T-helper 9 cell (primary cell): ENCODE measurements around the gene ZW10.
"Not testable (repeated sequence)": the region's sequence is repeated elsewhere in the genome, so short reads cannot be mapped to it uniquely, and the experiment has no call there.

Experiments
- DNase-seq: peaks from one replicate; pipeline ENCODE4 v3.0.0-alpha.2; 2020

Gene ZW10

DNA sequence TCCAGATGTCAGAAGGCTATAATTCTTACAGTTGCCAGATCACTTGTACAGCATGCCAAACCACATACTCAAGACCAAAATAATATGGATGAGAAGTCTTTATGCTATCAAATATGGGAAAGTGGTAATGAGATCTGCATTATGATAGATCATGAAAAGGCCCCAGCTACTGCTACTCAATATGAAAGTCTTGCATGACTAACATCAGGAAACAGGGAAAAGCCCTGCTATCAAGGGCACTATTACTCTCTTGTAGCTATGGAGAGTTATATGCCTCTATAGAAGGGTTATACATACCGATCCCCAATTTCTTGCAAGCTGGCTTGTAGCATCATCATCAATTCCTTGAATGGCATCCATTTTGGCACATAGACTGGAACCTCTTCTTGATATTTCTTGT, 37.2 kb downstream of the ZW10 start:
- no peak for DNase-seq

DNA sequence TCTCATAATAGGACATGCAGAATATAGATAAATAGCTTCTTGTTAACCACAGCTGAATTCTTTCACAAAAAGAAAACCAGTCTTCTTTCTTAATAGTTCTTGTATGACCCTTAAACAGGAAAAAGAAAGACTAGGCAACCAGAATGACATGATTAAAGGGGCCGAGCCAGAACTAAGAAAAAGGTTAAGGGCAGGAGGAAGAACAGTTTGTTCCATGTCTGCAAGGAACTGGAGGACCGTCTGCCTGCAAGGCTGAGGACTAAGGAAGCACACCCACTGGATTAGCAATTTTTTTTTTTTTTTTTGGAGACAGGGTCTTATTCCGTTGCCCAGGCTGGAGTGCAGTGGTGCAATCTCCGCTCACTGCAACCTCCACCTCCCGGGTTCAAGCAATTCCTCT, 41.4 kb downstream of the ZW10 start:
- no peak for DNase-seq

DNA sequence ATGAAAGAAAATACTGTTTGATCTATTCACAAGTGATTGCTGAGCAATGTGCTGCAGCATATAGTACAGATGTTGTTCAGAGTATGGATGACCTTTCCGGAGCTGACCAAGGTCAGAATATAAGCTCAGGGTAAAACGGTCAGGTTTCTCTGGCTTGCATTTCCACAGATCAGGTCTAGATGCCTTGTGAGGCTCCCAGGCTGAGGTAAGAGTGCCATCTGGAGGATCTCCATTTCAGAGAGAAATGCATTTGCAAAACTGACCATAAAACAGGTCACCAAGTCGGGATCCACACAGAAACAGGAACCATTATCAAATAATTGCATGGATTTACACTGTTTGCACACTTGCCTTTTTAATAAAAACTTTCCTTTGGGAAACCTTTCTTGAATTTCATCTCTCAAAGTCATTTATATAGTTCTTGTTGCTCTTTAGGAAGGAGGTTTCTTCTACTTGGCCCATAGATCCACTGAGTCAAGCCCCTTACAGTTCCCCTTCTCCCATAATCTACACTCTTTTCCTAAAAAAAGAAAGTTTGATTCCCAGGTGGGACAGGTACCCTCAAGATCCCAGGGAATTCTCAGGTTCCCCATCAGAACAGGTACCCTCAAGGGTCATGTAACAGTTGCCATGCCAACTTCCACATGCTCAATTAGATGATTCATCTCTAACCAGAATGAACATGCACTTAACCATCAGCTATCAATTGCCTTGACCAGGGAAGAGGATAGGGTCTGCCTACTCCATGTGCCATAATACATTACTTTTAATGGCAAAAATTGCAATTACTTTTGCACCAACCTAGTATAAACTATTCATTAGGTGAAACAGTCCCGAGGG, 42.4 kb downstream of the ZW10 start:
- DNase-seq, result no peak

DNA sequence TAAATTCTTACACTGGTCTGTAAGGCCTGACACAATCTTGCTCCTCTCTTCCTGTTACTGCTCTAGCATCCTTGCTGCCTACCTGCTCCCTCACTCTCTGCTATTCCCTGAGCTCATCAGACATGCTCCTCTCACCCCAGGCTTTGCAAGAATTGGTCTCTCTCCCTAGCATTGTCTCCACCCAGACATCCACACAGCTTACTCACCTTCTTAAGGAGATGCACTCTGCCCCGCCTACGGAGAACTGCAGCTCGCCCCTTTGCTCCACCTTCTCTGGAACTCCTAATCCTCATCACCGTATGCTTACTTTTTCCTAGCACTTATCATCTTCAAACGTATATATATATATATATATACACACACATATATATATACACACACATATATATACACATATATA, 44.0 kb downstream of the ZW10 start:
- DNase-seq, result no peak

DNA sequence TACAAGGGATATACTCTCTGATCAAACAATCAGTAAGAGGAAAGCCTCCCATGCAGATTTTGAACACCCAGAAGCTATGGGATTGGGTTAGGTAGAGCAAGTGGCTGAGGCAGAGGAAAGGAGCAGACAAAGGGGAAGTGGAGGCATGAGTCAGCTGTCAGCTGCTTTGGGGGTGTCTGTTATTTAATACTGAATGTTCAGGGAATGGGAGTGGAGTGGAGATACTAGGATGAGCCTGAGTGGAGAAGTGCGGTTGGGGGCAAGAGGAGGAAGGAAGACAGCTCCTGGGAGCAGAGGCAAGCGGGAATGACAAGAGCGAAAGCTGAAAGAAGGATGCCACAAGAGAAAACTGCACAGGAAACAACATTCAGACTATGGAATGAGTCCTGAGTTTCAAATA, 44.7 kb downstream of the ZW10 start:
- DNase-seq, result no peak

DNA sequence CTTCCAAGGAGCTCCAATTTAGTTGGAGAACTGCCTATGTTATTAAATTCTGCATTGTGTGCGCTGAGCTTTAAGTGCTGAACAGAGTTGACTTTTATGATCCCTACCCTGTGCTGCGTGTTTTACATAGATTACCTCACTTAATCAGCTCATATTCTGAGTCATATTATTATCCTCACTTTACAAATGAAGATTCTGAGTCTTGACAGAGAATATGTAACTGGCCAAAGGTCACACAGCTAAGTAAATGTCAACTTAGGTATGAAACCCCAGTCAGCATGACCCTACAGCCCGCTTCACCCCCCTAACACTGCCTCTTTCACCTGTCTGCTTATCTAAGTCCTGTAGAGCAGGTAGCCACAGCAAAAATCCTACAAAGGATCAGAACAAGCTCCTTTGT, 47.6 kb downstream of the ZW10 start:
- DNase-seq, result no peak

DNA sequence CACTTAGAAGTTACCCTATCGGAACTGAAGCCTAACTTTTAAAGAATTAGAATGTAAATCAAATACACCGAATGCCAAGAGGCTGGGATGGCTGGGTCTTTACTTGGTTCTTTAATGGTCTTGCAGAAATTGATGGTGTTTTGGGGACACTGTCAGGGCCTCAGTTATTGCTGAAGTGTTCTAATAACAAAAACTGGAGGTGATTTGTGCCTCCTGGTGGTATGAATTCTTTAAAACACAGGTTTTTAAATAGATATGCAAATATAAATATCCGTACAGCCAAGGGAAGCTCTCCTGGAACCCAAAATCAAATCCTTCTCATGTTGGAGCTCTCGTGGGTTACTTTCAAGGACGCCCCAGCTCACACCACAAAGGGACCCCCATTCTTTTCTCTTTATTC, 48.1 kb downstream of the ZW10 start:
- DNase-seq, result no peak

DNA sequence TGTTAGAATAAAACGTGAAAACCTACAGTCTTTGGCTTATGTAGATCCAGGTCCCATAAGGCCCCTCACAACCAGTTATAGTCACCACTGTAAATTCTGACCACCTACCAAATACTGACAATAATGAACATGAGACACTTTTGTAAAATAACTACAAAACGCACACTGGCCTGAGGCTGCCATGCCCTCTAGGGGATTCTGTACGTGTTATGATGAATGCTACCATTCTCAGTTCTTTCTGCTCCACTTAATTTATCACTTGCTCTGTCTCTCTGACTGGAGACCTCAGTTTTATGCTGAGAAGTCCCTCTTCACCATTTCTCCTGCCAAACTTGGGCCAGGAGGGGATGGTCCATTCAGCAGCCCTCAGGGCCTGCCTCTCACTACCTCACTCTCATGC, 48.7 kb downstream of the ZW10 start:
- no peak for DNase-seq

DNA sequence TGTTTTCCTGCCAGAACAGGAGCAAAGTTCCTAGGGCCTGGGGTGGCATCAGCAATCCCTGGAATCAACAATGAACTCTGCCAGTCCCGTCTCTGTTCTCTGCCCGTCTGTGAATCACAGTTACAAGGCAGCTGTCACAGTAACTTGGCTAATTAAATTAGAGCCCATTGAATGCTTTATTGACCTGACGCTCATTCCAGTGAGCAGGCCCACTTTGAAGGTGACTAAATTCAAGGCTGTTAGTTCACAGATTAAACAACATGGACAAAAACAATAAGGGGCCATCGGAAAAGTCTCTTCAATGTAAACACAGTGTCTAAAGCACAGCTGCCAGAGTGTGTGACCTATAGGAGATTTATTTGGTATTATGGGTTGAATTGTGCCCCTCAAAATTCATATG, 49.7 kb downstream of the ZW10 start:
- DNase-seq, result no peak

DNA sequence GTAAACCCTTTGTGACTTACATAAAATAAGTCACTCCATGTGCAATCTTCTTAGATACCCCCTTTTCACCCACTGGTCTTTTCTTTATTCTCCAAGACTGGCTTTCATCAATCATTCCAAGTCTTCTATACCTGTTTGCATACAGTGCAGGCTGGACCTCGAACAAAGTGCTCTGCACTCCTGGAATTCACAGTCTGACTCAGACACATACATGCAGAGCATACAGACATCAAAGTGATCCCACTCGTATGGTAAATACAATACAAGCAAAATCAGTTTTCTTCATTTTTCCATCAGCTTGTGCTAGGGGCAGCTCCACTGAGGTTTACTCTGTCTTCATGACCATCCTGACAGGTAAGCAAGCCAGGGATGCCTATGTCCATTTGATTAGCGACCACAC, 50.6 kb downstream of the ZW10 start:
- no peak for DNase-seq

DNA sequence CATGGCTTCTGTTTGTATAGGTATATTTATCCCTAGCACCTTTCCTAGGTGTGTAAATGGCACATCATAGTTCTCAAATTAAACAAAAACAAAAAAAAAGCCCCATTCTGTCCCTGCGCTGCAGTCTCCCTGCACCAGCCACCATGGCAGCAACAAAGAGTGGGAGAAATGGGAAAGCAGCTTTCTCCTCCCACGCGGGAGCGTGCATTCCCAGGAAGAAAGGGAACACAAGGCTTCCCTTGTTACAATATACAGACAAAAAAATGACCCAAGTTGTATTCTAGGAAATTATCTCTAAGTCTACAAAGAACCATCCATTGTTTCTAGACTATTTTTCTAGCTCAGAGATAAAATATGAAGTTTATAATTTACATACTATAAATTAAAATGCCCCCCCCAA, 51.3 kb downstream of the ZW10 start:
- DNase-seq, result no peak

DNA sequence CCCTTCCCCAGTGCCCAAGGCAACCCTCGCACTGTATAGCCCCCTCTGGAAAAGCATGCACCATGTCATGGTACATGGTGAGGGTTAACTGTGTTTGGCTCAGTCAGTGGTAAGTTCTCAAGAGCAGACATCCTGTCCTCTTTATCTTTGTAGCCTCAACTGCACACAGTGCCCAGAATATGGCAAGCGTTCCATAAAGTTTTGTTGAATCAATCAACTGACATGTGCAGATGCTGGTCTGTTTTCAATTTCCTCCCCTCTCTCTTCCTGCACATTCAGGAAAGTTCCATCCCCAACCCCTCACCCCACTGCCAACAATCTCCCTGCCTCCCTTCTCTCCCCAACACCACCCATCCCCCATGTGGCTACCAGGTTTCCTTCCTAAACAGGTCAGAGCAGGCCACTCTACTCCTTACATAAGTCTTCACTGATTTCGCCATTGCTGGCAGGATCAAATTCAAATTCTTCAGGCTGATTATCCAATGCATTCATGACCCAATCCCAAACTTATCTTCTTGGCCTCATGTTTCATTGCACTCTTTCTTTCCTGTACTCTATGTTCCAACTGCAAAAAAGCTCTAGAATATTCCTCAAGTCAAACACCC, 51.9 kb downstream of the ZW10 start:
- no peak for DNase-seq

DNA sequence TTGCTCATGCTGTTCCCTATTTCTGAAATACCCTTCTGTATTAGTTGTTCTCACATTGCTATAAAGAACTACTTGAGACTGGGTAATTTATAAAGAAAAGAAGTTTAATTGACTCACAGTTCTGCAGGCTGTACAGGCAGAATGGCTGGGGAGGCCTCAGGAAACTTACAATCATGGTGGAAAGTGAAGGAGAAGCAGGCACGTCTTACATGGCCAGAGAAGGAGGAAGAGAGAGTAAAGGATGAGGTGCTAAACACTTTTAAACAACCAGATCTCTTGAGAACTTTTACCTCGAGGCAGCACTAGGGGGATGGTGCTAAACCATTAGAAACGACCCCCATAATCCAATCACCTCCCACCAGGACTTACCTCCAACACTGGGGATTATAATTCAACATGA, 53.0 kb downstream of the ZW10 start:
- DNase-seq, result not testable (repeated sequence)

DNA sequence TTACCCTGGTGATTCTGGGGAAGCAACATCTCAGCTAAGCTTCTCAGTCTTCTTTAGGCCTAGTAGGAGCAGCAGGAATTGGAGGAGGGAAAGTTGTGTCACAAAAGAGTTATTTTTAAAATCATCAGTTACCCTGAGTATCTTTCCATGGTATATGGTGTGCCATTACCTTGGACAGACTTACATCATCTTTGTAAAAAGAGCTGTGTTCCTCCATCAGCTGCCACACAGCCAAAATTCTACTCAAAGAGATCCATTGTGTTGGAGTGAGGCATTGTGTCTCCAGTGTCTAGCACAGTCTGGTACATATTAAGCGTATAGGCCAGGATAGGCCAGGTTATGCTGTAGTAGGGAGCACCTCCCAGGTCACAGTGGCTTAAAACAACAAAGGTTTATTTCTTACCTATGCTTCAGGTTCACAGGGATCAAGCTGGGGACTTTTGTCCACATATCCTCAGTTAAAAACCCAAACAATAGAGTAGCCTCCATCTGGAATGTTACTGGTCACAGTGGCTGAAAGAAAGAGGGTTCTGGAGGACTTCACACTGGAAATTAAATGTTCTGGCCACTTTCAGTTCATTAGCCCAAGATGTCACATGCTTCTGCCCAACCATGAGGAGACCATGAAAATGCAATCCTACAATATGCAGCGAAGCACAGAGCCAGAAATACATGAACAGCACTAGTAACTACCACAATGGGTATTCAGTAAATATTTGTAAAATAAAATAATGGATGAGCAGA, 57.4 kb downstream of the ZW10 start:
- no peak for DNase-seq

DNA sequence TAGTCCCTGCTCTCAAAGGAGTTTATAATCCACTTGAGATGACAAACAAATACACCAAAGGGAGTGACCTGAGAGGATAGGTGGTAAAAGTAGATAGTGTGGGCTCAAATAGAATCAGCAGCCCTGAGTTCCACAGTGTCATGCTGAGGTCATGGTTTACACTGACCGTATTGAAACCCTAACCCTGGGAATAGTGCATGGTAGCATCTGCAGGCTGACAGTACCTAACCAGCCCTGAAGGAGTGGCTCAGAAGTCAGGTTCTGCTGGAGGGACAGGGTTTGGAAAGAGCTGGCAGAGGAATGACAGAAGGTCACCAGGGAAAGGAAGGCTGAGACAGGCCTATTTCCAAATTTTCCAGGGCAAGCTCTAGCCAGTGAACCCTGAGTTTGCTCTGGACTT, 58.2 kb downstream of the ZW10 start:
- no peak for DNase-seq

DNA sequence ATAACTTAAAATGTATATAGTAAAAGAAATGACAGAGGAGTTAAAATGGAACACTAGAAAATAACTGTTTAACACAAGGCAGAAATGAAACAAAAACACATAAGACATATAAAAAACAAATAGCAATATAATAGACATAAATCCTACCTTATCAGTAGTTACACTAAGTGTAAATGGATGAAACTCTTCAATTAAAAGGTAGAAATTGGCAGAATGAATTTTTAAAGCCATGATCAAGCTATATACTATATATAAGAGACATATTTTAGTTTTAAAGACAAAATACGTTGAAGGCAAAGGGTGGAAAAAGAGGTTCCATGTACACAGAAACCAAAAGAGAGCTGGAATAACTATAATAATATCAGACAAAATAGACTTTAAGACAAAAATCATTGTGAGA, 62.5 kb downstream of the ZW10 start:
- DNase-seq, result no peak

DNA sequence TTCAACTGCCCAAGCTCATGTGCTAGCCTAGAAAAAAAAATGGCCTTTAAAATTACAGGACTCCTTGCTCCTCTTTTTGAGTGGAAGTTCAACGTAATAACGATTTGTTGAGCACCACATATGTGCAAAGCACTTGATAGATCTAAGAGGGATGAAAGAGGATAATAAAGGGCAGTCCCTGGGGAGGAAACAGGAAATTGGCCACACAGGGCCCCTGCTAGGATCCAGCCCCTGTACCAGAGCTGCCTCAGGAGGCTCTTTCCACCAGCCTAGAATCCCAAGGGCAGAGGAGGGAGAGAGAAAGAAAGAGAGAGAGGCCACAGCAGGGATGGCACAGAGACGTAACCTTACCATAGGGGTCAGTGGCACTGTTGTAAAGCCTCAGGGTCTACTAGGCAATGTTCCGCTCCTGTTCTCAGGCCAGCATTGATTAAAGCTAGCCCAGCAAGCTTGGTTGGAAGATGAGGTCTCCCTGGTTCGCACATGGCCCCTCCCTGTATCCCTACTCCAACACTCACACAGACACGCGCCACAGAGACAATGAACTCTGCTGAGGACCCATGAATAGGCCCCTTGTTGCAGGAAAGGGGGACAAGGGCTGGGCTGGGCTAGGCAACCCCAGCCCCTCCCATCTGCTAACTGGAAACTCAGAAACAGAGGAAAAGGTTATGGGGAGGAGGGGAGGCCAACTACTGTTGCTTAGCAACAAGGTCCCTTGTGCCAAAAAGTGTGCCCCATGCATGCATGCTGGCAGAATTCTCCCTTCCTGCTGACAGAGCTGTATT, 67.4 kb downstream of the ZW10 start, which contains the start of gene TMPRSS5:
Gene TMPRSS5, minus strand, starts transcription at position 438 of the 785 bp plus-strand sequence. Its CDS starts 84 bp downstream, at position 354.
- DNase-seq, result no peak

DNA sequence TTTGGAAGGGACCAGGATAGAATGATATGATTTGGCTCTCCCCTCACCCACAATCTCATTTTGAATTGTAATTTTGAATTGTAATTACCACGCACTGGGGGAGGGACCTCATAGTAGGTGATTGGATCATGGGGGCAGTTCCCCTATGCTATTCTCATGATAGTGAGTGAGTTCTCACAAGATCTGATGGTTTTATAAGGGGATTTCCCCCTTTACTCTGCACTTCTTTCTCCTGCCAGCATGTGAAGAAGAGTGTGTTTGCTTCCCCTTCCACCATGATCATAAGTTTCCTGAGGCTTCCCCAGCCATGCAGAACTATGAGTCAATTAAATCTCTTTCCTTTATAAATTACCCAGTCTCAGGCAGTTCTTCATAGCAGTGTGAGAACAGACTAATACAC, 69.9 kb downstream of the ZW10 start:
- not testable (repeated sequence) for DNase-seq

DNA sequence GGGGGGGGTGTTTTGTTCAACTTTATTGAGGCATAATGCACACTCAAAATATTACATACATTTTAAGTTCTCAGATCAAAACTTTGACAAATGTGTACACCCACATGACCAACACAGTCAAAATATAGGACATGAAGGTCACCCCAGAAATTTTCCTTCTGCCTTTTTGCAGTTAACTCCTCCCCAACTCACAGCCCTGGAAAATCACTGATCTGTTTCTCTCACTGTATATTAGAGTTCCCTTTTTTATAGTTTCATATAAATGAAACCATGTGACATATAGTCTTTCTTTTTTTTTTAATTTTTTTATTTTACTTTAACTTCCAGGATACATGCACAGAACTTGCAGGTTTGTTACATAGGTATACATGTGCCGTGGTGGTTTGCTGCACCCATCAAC, 72.0 kb downstream of the ZW10 start:
- no peak for DNase-seq

DNA sequence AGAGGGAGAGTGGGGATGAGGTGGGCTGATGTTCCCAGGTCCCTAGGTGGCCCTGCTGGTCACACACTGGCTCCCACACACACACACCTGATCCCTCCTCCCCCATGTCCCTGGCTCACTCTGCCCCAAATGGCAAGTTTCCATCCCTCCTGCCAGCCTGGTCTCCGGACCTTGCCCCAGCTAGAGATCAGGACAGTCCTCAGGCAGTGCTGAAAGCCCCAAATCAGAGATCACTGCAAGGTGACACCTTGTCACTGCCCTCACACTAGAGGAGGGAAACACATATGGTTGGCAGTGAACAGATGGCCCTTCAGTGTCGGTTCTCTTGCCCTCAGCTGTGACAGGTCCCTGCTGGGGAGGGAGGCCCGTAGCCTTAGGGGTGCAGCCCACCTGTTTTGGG, 75.0 kb downstream of the ZW10 start:
- DNase-seq, result no peak

DNA sequence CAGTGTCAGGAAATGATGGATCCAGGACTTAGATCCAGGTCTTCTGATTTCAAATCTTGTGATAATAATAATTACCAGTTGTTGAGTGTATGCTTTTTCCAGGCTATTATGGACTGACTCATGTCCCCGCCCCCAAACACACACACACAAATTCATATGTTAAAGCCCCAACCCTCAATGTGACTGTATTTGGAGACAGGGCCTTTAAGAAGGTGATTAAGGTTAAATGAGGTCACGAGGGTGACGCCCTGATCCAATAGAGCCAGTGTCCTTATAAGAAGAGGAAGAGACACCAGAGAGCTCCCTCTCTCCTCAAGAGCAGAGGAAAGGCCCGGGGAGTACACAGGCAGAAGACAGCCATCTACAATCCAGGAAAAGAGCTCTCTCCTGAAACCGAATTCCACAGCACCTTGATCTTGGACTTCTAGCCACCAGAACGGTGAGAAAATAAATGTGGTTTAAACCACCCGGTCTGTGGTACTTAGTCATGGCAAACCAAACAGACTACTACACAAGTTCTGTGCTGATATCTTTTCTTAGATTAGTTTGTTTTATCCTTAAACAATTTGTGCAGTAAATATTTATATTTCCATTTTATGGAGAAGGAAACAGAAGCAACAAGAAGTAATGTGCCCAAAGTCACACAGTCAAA, 75.6 kb downstream of the ZW10 start:
- DNase-seq, result no peak

DNA sequence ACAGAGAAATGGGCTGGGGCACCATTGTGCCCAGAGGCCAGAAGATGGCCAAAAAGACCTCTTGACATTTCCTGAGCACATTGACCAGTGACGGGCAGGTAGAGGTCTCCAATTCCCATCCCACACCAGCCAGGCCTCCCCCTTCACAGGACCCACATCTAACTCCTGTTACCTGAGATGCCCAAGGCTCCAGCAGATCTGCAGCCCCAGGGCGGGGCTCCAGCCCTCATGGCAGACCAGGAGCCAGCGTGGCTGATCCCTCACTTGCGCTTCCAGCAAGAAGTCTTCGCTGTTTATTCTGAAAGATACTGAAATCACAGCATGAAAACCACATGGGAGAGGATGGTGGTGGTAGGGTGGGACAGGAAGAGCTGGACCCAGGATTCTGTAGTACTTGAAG, 76.4 kb downstream of the ZW10 start:
- DNase-seq, result no peak

DNA sequence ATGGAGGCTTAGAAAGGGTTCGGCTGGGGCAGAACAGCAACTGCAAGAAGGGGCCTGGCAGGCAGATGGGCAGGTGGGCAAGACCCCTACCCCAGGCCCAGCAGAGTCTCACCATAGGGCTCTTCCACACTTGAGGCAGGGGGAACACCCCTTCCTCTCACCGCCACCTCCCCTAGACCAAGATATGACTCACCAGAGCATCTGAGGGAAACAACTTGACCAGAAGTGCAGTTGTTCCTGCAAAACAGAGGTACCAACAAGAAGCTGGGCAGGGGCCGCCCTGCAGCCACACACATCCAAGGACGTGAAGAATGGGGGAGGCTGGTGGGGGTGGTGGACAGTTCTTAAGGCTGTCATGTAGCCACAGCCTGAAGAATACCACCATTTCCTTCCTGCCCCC, 78.3 kb downstream of the ZW10 start:
- DNase-seq, result no peak
